Hindlimb muscle (tissue), 1 donor: ENCODE results near the gene COA5. TPM values are rescaled to one million over a fixed set of nuclear protein-coding genes. Genes with fewer than 3 reads are reported as not detected.
"Not testable (repeated sequence)": the region's sequence is repeated elsewhere in the genome, so short reads cannot be mapped to it uniquely, and the experiment has no call there.

Source experiments
- DNase-seq: peaks from one replicate; pipeline ENCODE4 v3.0.0-alpha.2; 2013
- polyA plus RNA-seq: library from polyadenylated mRNA; unstranded; fragments of 120-200 nt; gene quantifications from one replicate; pipeline ENCODE4 v1.2.1, GENCODE V29; 2013; ENCODE audit not compliant: insufficient read length

COA5 gene
- polyA plus RNA-seq, 1 donor, result 41.0 TPM

- DNase-seq, result no peak
Measured at GRCh38 chr2:98605076-98605475, 3.2 kb downstream of the COA5 start.

- DNase-seq, result no peak
Measured at GRCh38 chr2:98604547-98604946, 3.8 kb downstream of the COA5 start.

GRCh38 chr2:98601532-98602132, 6.7 kb downstream of the COA5 start:
- DNase-seq, result no peak

DNA sequence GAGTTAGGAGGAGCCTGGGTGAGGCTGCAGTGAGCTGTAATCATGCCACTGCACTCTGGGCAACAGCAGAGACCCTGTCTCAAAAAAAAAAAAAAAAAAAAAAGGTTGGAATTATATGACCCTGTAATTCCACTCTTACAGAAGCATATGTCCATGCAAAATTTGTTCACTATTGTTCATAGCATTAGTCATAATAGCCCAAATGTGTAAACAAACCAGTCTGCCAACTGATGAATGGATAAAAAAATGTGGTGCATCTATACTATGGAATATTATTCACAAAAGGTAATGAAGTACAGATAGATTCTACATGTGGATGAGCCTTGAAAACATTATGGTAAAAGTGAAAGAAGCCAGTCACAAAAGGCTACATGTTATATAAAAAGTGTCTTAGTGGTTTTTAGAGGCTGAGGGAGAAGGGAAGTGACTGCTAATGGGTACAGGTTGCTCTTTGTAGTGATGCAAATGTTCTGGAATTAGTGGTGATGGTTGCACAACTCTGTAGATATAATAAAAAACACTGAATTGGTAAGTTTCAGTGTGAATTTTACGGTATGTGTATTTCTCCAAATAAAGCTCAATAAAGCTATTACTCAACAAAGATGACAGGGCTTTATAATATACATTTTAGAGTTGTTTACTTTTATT, 9.4 kb downstream of the COA5 start:
- no peak for DNase-seq

- DNase-seq, result not testable (repeated sequence)
Measured at GRCh38 chr2:98594665-98595064, 13.6 kb downstream of the COA5 start.

DNA sequence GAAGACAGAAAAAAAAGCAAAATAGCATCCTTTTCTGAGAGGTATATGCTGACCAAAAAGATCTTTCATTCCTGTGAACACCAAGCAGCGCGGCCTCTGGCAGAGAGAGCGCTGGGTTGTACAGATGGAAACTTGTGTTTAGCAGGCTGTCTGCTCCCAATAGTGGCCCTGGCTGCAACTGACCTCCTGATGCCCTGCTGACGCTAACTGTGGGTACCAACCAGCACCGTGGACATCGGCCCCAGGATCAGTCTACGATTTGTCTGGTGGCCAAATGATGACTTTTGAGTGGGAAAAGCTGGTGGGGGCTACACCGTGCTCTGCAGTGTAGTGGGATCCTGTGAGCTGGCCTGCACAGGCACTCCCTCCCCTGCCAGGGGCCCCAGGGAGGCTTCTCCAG, 15.7 kb downstream of the COA5 start:
- DNase-seq, result no peak

DNA sequence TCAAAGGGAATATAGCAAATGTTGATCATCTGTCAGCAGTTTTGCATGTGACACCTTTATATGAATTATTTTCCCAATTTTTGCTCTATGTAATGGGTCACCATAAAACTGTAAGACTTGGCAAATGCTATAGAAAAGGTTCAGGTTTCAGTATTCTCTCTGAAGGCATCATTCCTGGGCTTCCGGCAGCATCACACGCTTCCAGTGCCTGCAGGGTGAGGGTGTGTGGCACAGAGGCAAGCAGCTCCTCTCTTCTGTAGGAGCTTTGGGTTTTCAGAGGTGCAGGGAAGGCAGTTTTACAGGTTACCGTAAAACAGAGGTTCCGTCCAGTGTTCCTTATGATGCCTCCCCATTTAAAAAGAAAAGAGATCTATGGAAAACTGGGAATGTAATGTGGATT, 18.8 kb downstream of the COA5 start:
- DNase-seq, result no peak

DNA sequence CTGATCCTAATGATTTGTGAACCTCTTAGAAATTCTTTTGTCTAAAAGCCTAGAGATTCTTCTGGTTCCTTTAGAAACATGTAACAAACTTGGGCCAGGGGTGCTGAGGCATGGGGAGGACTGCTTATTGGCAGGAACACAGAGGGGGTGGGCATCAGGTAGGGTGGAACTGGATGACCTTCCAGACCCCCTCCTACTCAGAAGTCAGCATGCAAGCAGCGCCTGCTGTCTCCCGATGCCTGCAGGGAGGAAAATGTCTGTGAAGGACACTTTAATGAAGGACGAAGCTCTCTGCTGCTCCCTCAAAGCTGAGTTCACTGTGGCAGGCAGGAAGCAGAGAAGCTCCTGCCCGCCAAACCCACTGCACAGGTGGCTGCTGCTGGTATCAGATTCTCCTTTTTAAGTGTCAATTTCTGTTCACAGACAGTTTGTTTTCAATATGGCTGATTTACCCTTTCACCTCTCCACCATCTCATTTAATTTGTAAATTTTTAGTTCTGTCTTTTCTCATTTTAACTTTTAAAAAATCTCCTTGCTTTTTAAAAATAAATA, 19.4 kb downstream of the COA5 start:
- no peak for DNase-seq

DNA sequence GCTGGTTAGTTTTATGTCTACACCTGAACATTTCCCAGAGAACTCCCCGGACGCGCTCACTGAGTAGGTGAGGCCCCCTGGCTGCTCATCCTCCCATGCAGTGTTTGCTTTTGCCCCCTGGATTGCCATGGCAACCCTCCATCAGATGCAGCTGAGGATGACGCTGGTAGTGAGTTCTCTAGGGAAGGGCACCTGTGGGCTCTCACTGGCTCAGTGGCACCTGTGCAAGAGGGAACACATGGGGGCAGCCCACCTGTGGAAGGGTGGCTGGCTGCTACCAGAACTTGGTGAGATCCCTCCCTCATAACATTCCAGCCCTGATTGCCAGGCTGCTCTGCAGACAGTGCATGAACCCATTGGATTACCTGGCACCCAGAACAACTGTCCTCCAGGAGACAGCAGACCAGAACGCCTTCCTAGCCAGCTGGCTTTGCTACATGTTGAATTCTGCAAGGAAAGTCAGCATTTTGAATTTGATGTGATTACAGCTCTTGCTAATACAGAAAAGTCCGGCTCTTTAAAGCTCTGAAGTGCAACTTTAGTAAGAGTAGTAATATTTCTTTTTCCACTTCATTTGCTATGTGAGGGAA, 21.7 kb downstream of the COA5 start:
- no peak for DNase-seq

GRCh38 chr2:98585386-98585785, 22.9 kb downstream of the COA5 start:
- DNase-seq, result no peak

DNA sequence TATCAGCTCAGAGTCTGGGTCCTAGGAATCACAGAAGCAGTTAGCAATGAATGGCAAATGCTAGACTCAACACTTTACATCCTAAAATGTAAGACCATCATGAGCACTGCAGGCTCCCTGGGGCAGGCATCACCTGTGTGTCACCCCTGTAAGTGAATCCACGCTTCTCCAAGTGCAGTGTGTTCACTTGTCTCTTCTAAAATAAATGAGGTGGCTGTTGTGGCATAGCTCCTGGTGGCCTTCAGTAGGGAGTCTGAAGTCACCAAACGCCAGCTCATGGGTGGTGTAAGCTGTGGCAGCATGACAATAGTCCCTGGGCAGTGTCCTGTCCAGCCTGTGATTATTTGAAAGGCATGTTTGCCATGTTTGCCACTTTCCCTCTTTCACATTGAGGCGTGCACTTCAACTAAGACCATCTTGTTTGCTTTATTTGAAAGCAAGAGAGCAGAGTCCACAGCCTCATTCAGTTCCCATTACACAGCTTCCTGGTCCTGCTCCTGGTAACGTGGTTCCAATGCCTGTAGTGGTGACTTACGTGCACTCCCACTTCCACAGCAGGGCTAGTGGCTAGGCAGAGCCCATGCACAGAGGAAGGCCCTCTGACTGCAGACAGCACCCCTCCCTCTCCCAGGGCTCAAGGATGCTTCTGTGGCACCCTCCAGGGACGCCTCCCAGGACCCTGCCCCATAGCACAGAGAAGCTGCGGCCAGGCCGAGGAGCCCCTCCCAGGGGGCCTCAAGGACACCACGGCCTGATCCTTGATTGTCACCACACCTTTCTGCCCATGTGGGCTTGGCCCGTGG, 24.3 kb downstream of the COA5 start:
- no peak for DNase-seq

DNA sequence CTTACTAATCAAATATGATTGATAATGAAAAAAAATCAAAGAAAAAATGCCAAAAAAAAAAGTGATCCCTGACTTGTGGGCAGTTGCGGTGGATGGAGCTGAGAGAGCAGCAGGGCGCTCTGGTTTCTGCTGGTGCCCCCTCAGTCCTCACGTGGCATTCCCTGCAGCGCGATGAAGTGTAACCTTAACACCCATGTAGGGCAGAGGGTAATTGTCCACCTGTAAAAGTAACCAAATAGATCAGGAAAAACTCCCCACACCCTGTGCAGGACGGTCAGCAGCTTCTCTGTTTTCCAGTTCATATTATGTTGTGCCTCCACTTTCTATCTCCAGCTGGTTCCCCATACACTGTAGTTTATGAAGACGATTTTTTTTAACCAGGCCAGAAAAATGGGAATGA, 25.0 kb downstream of the COA5 start:
- no peak for DNase-seq

DNA sequence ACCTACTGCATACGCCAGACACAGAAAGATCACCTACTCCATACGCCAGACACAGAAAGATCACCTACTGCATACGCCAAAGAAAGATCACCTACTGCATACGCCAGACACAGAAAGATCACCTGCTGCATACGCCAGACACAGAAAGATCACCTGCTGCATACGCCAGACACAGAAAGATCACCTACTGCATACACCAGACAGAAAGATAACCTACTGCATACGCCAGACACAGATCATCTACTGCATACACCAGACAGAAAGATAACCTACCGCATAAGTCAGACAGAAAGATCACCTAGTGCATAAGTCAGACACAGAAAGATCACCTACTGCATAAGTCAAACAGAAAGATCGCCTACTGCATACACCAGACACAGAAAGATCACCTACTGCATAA, 25.8 kb downstream of the COA5 start:
- DNase-seq, result no peak

GRCh38 chr2:98580656-98581284, 27.5 kb downstream of the COA5 start:
- DNase-seq, result no peak

- DNase-seq, result no peak
Measured at GRCh38 chr2:98579926-98580325, 28.4 kb downstream of the COA5 start.

GRCh38 chr2:98578231-98578630, 30.1 kb downstream of the COA5 start:
- no peak for DNase-seq

- no peak for DNase-seq
Measured at GRCh38 chr2:98577313-98577712, 31.0 kb downstream of the COA5 start.

GRCh38 chr2:98576666-98577312, 31.5 kb downstream of the COA5 start:
- no peak for DNase-seq

DNA sequence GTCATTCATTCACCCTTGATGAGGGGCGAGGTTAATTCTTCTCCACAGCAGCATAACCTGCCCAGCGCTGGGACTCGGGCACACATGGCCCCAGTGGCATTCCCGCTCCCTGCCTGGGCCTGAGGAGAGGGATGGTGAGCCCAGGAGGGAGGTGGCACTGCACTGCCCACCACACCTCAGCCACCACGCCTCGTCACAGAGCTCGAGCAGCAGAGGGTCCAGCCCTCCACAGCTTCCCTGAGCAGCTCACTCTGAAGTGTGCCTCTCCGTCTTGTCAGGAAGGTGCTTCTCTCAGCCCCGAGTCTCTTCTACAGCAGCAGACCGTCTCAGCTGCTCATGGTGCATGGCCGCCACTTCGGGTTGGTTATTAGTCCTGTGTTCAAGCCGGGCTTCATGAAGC, 34.9 kb downstream of the COA5 start:
- DNase-seq, result no peak

DNA sequence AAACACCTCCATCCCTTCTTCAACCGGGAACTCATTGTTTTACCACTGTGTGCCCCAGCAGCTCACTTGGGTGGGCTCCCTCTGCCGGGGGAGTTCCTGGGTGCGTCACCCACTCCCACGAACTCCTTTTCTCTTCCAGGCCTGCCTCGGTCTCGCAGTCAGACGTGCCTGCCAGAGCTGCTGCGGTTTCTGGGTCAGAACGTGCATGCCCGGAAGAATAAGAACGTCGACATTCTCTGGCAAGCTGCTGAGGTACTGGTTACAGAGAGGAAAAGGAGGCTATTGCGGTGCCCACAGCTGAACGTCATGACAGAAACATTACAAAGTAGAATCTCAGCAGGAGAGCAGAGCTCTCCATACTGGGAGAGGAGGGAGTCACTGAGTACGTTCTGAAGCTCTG, 35.6 kb downstream of the COA5 start:
- no peak for DNase-seq

DNA sequence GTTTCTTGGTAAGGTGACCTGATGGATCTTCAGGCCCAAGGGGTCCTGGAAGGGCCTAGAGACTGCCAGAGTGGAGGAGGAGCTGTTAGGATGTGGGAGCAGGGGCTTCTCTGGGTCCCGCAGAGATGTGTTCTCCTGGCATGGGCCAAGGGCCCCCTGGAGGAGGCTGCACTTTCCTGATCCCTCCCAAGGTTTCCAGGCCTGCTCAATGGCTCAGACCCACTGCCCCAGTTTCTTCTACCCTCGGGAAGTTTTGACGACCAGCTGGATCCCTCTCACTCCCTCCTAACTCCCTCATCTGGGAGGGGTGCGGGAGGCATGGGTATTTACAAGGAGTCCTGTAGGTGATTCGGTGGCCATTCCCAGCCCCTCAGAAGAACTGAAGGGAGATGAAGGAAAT, 36.1 kb downstream of the COA5 start:
- DNase-seq, result no peak

DNA sequence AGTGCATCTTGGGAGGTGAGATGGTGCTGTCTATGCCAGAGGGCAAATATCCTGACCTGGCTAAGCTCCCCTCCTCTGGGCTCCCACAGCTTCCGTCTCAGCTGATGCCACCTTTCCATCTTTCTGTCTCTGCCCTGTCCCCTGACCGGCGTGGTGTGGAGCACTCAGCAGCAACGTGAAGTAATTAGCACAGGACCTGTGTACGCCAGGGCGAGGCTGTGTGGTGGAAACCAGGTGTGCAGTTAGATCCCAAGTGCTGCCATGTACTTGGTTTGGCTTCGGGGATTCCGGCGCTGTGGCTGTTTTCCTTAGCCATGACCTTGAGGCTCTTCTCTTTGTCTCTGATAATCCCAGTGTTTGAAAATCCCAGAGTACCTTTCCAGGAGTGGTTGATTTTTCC, 36.5 kb downstream of the COA5 start:
- DNase-seq, result no peak
